Prostate gland (tissue), 2 donors: ENCODE results near the gene MDK.

Experiments used
- CTCF ChIP-seq, 4 experiments: fragments of 200-600 bp in 2 of 4; fragments of 450-650 bp in 2 of 4; sonication (generic) in 2 of 4; IDR thresholded peaks; 1 replicate in 3 of 4; 2 replicates in 1 of 4; pipeline ENCODE4 v1.5.1; 2016 to 2019; ENCODE audit warnings: antibody characterized with exemption in 4 of 4, mild to moderate bottlenecking in 2 of 4, moderate library complexity in 2 of 4
- POLR2AphosphoS5 ChIP-seq: sonication (generic); formaldehyde crosslinking; IDR thresholded peaks from one replicate; pipeline ENCODE4 v1.6.1; 2017; ENCODE audit warnings: antibody characterized with exemption

GRCh38 chr11:46378811-46379481 is 2.5 kb upstream of the MDK start:
- TF ChIP-seq POLR2AphosphoS5 (no peak), CTCF (IDR thresholded peaks at IDR 0.05) (no peak)
